Activated CD8-positive, alpha-beta memory T cell treated with anti-CD3 and anti-CD28 coated beads for 36 hours (primary cell): ENCODE results near the gene HECTD4. TPM values are rescaled to one million over a fixed set of nuclear protein-coding genes. Genes with fewer than 3 reads are reported as not detected.
"Not testable (repeated sequence)": the region's sequence is repeated elsewhere in the genome, so short reads cannot be mapped to it uniquely, and the experiment has no call there.

ENCODE experiments used
- CTCF ChIA-PET: fragments of 350-600 bp; sonication (Branson Sonifier 250); formaldehyde crosslinking; loops from one replicate; lab custom pipeline; 2021; ENCODE audit warnings: antibody characterized with exemption; lab: Charles Lee
- POLR2A ChIA-PET: fragments of 350-600 bp; sonication (Branson Sonifier 250); formaldehyde crosslinking; loops from one replicate; lab custom pipeline; 2021; ENCODE audit warnings: antibody characterized with exemption; lab: Charles Lee
- total RNA-seq, 2 experiments: library from RNA; stranded (reverse); gene quantifications; one replicate each; pipeline ENCODE4 v1.2.3, GENCODE V29; 2021

Gene HECTD4
- total RNA-seq, 2 experiments from 2014 or later: 23.4 to 29.0 TPM

GRCh38 chr12:112367965-112368364 is 14.3 kb downstream of the HECTD4 start:
- ChIA-PET POLR2A (no interaction called here), CTCF (interaction anchor here (0.7 kb wide), 1 partner anchor 418 kb away, joined by 6 read pairs; no protein-coding TSS in a partner anchor)

GRCh38 chr12:112362310-112362709 is 19.9 kb downstream of the HECTD4 start:
- POLR2A ChIA-PET: no interaction called here
- CTCF ChIA-PET: interaction anchor here (0.8 kb wide), 1 partner anchor 15 kb away, joined by 3 read pairs; no protein-coding TSS in a partner anchor

GRCh38 chr12:112361271-112361670 is 21.0 kb downstream of the HECTD4 start:
- POLR2A ChIA-PET: no interaction called here
- CTCF ChIA-PET: no interaction called here

GRCh38 chr12:112359290-112359689 is 22.9 kb downstream of the HECTD4 start:
- ChIA-PET CTCF (no interaction called here), POLR2A (no interaction called here)

- ChIA-PET POLR2A (no interaction called here), CTCF (no interaction called here)
Measured at GRCh38 chr12:112357214-112357613, 25.0 kb downstream of the HECTD4 start.

- CTCF ChIA-PET: interaction anchor here (0.7 kb wide), 1 partner anchor 216 kb away, joined by 4 read pairs; no protein-coding TSS in a partner anchor
Measured at GRCh38 chr12:112354399-112354798, 27.8 kb downstream of the HECTD4 start.

GRCh38 chr12:112353393-112353792 is 28.8 kb downstream of the HECTD4 start:
- CTCF ChIA-PET: interaction anchor here (1.1 kb wide), 1 partner anchor 102 kb away, joined by 3 read pairs; no protein-coding TSS in a partner anchor

More at GRCh38 chr12:112354399-112354798, 27.8 kb downstream of the HECTD4 start:
- POLR2A ChIA-PET: no interaction called here

GRCh38 chr12:112352921-112353320 is 29.3 kb downstream of the HECTD4 start:
- ChIA-PET CTCF (interaction anchor here (1.1 kb wide), 1 partner anchor 101 kb away, joined by 3 read pairs; no protein-coding TSS in a partner anchor), POLR2A (no interaction called here)

More at GRCh38 chr12:112353393-112353792, 28.8 kb downstream of the HECTD4 start:
- POLR2A ChIA-PET: no interaction called here

- POLR2A ChIA-PET: no interaction called here
Measured at GRCh38 chr12:112350593-112351592, 31.3 kb downstream of the HECTD4 start.

GRCh38 chr12:112349431-112349830 is 32.8 kb downstream of the HECTD4 start:
- POLR2A ChIA-PET: no interaction called here
- CTCF ChIA-PET: no interaction called here

More at GRCh38 chr12:112350593-112351592, 31.3 kb downstream of the HECTD4 start:
- CTCF ChIA-PET: no interaction called here

- CTCF ChIA-PET, POLR2A ChIA-PET: not testable (repeated sequence)
Measured at GRCh38 chr12:112348926-112349325, 33.3 kb downstream of the HECTD4 start.

- CTCF ChIA-PET: no interaction called here
Measured at GRCh38 chr12:112347581-112347982, 34.6 kb downstream of the HECTD4 start.

GRCh38 chr12:112346194-112346593 is 36.0 kb downstream of the HECTD4 start:
- POLR2A ChIA-PET: no interaction called here

More at GRCh38 chr12:112347581-112347982, 34.6 kb downstream of the HECTD4 start:
- POLR2A ChIA-PET: no interaction called here

GRCh38 chr12:112344220-112344619 is 38.0 kb downstream of the HECTD4 start:
- CTCF ChIA-PET: no interaction called here

More at GRCh38 chr12:112346194-112346593, 36.0 kb downstream of the HECTD4 start:
- CTCF ChIA-PET: no interaction called here

GRCh38 chr12:112342587-112342986 is 39.6 kb downstream of the HECTD4 start:
- CTCF ChIA-PET: no interaction called here
- POLR2A ChIA-PET: no interaction called here

More at GRCh38 chr12:112344220-112344619, 38.0 kb downstream of the HECTD4 start:
- POLR2A ChIA-PET: no interaction called here

- ChIA-PET CTCF (interaction anchor here (0.6 kb wide), 1 partner anchor 427 kb away, joined by 3 read pairs; no protein-coding TSS in a partner anchor), POLR2A (no interaction called here)
Measured at GRCh38 chr12:112341046-112341825, 41.0 kb downstream of the HECTD4 start.

GRCh38 chr12:112340230-112340629 is 42.0 kb downstream of the HECTD4 start:
- ChIA-PET POLR2A (no interaction called here), CTCF (no interaction called here)

- POLR2A ChIA-PET, CTCF ChIA-PET: not testable (repeated sequence)
Measured at GRCh38 chr12:112334999-112335398, 47.2 kb downstream of the HECTD4 start.

GRCh38 chr12:112333019-112333418 is 49.2 kb downstream of the HECTD4 start:
- ChIA-PET POLR2A (no interaction called here), CTCF (no interaction called here)
